Chondrocyte (in vitro differentiated cells): ENCODE measurements around the gene TAF4B. TPM values are rescaled to one million over a fixed set of nuclear protein-coding genes. Genes with fewer than 3 reads are reported as not detected.

ENCODE experiments used
- DNase-seq: peaks from one replicate; pipeline ENCODE4 v3.0.0; 2021; ENCODE audit warnings: mixed read lengths, low spot score
- H3K27ac Mint-ChIP-seq: one replicate; pipeline ENCODE4 v1.8.0; 2021; ENCODE audit warnings: mild to moderate bottlenecking, moderate library complexity, mixed read lengths; ENCODE audit not compliant: unreplicated experiment
- H3K27me3 Mint-ChIP-seq: 2 replicates; pipeline ENCODE4 v1.8.0; 2021; ENCODE audit warnings: low read depth, mixed read lengths
- H3K36me3 Mint-ChIP-seq: 2 replicates; pipeline ENCODE4 v1.8.0; 2021; ENCODE audit warnings: low read depth, mixed read lengths
- H3K4me1 Mint-ChIP-seq: 2 replicates; pipeline ENCODE4 v1.8.0; 2021; ENCODE audit warnings: low read depth, mild to moderate bottlenecking, mixed read lengths
- H3K4me3 Mint-ChIP-seq: one replicate; pipeline ENCODE4 v1.8.0; 2021; ENCODE audit warnings: mild to moderate bottlenecking, moderate library complexity, mixed read lengths; ENCODE audit not compliant: unreplicated experiment
- H3K9me3 Mint-ChIP-seq: 2 replicates; pipeline ENCODE4 v1.8.0; 2021; ENCODE audit warnings: low read depth, mixed read lengths
- total RNA-seq: library from RNA; stranded (reverse); gene quantifications from 3 replicates; pipeline ENCODE4 v1.2.1, GENCODE V29; 2021
- TF ChIP-seq, protein P1 (sequence below): fragments of 200-600 bp; sonication (generic); IDR thresholded peaks from 2 replicates; pipeline ENCODE4 v1.5.0; 2021; ENCODE audit warnings: antibody characterized with exemption, mild to moderate bottlenecking, moderate library complexity

The TAF4B gene
- total RNA-seq, 1 donor from 2014 or later, result 2.2 TPM

DNA sequence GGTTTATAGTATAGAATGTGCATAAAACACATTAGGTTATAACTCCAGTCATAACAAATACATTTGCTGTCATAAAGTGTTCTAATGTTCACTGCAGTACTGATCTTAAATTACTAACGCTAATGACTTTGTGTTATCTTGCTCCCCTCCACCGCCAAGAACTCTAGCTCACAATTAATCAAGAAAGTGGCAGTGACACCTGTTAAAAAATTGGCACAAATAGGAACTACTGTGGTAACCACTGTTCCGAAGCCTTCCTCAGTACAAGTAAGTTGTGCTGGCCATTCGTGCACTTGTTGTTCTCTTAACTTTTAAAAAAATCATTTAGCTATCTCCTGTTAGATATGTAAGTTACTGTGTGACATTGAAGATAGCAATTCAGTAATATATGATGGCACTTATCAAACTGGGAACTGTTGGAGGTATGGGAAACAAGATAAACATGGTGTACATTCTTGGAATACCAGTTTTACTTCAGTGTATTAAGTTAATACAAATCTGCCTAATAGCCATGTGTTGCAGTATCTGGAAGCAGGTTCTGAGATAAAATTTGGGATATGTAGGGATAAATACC lies 41.2 kb downstream of the TAF4B start:
- Mint-ChIP-seq H3K27ac (no peak overlapping the region), H3K4me1 (peaks cover 7% of the 10 kb centered on the region), H3K9me3 (no peaks in the 10 kb centered on the region), H3K36me3 (peaks cover 1% of the 10 kb centered on the region), H3K4me3 (no peak overlapping the region), H3K27me3 (no peaks in the 10 kb centered on the region)
- DNase-seq, result no peak
- TF ChIP-seq, protein P1, sequence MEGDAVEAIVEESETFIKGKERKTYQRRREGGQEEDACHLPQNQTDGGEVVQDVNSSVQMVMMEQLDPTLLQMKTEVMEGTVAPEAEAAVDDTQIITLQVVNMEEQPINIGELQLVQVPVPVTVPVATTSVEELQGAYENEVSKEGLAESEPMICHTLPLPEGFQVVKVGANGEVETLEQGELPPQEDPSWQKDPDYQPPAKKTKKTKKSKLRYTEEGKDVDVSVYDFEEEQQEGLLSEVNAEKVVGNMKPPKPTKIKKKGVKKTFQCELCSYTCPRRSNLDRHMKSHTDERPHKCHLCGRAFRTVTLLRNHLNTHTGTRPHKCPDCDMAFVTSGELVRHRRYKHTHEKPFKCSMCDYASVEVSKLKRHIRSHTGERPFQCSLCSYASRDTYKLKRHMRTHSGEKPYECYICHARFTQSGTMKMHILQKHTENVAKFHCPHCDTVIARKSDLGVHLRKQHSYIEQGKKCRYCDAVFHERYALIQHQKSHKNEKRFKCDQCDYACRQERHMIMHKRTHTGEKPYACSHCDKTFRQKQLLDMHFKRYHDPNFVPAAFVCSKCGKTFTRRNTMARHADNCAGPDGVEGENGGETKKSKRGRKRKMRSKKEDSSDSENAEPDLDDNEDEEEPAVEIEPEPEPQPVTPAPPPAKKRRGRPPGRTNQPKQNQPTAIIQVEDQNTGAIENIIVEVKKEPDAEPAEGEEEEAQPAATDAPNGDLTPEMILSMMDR, result no peak

DNA sequence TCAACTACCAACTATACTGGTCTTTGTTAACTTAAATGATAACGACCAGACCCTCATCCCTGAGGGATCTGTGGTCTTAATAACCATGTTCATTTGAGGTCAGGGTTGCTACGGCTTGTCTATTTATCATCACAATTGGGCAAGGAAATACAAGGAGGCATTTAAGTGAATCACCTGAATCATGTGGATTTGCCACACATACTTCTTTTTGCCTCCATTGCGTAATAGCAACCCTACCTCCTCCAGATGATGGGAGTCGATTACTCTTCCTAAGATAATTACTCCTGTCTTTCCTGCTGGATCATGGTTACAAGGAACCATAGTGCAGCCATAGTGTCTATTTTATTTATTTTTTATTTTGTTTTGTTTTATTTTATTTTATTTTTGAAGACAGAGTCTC lies 42.2 kb downstream of the TAF4B start:
- TF ChIP-seq, protein P1, result no peak
- H3K4me3 Mint-ChIP-seq, result no peak overlapping the region
- H3K27ac Mint-ChIP-seq, result no peak overlapping the region
- no peak for DNase-seq
- H3K36me3 Mint-ChIP-seq, result peaks cover 1% of the 10 kb centered on the region
- no peaks in the 10 kb centered on the region for H3K9me3 Mint-ChIP-seq
- H3K27me3 Mint-ChIP-seq, result no peaks in the 10 kb centered on the region
- peaks cover 7% of the 10 kb centered on the region for H3K4me1 Mint-ChIP-seq

DNA sequence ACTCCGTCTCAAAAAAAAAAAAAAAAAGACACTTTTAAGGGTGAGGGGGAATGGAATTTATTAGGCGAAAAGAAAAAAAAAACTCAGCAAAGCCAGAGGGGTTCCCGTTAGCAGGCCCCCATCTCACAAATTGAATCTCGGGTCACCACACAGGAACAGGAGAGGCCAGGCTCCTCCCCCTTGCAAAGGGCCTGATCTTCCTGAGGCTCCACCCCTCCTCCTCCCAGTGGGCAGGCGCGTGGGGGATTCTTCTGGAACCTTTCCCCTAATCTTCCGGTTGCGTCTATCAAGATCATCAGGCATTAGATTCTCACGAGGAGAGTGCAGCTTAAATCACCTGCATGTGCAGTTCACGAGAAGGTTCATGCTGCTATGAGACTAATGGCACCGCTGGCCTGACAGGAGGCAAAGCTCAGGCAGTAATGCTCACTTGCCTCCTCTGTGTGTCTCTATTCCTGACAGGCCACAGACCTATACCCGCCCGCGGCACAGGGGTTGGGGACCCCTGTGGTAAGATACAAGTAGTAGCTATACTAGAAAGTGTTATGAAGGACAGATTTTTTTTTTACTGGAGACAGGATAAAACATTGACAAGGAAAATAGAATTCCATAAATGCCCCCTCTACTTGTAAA lies 45.8 kb downstream of the TAF4B start:
- TF ChIP-seq, protein P1, result no peak
- H3K4me1 Mint-ChIP-seq, result peaks cover 7% of the 10 kb centered on the region
- DNase-seq, result no peak
- peaks cover 1% of the 10 kb centered on the region for H3K36me3 Mint-ChIP-seq
- H3K27ac Mint-ChIP-seq, result no peak overlapping the region
- H3K4me3 Mint-ChIP-seq, result no peak overlapping the region
- no peaks in the 10 kb centered on the region for H3K27me3 Mint-ChIP-seq
- H3K9me3 Mint-ChIP-seq, result no peaks in the 10 kb centered on the region

DNA sequence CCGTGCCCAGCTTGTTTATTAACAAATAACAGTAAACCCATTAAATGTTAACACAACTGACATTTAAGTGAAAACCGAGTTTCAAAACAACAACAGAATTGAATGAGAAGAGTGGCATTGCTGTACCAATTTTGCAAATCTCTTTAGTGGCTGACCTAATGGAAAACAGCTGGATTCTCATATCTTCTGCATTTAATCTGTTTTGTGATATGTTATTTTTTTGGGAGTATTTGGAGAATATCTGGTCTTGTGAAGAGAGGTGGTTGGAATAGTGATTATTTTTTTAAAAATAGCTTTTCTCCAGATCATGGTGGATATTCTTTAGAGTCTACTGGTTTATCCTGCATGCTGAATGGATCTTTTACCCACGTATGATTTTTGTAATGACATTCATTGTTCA lies 51.1 kb downstream of the TAF4B start:
- Mint-ChIP-seq H3K4me1 (no peaks in the 10 kb centered on the region), H3K27me3 (no peaks in the 10 kb centered on the region), H3K27ac (no peak overlapping the region), H3K9me3 (peaks cover 14% of the 10 kb centered on the region), H3K36me3 (peaks cover 6% of the 10 kb centered on the region), H3K4me3 (no peak overlapping the region)
- TF ChIP-seq, protein P1, result no peak
- DNase-seq, result no peak

DNA sequence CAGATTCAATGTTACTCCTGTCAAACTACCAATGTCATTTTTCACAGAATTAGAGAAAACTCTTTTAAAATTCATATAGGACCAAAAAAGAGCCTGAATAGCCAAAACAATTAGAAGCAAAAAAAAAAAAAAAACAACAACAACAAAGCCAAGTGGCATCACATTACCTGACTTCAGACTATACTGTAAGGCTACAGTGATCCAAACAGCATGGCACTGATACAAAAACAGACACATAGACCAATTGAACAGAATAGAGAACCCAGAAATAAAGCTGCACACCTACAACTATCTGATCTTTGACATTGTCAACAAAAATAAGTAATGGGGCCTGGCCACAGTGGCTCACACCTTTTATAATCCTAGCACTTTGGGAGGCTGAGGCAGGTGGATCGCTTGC lies 53.2 kb downstream of the TAF4B start:
- H3K9me3 Mint-ChIP-seq, result peaks cover 22% of the 10 kb centered on the region
- no peak overlapping the region for H3K27ac Mint-ChIP-seq
- H3K36me3 Mint-ChIP-seq, result peaks cover 15% of the 10 kb centered on the region
- H3K27me3 Mint-ChIP-seq, result no peaks in the 10 kb centered on the region
- DNase-seq, result no peak
- no peak overlapping the region for H3K4me3 Mint-ChIP-seq
- TF ChIP-seq, protein P1, result no peak
- H3K4me1 Mint-ChIP-seq, result no peaks in the 10 kb centered on the region
